Osteocyte (in vitro differentiated cells): ENCODE measurements around the gene ATP1B1. TPM values are rescaled to one million over a fixed set of nuclear protein-coding genes. Genes with fewer than 3 reads are reported as not detected.

ENCODE experiments used
- DNase-seq: peaks from one replicate; pipeline ENCODE4 v3.0.0; 2021; ENCODE audit warnings: mixed read lengths; ENCODE audit not compliant: unreplicated experiment; ENCODE audit errors: extremely low spot score
- H3K27ac Mint-ChIP-seq: one replicate; pipeline ENCODE4 v1.8.0; 2021; ENCODE audit warnings: mild to moderate bottlenecking, mixed read lengths; ENCODE audit not compliant: unreplicated experiment
- H3K27me3 Mint-ChIP-seq: one replicate; pipeline ENCODE4 v1.8.0; 2021; ENCODE audit warnings: mixed read lengths; ENCODE audit not compliant: unreplicated experiment
- H3K36me3 Mint-ChIP-seq: one replicate; pipeline ENCODE4 v1.8.0; 2021; ENCODE audit warnings: mixed read lengths; ENCODE audit not compliant: unreplicated experiment
- H3K4me1 Mint-ChIP-seq: one replicate; pipeline ENCODE4 v1.8.0; 2021; ENCODE audit warnings: mixed read lengths; ENCODE audit not compliant: unreplicated experiment
- H3K4me3 Mint-ChIP-seq: one replicate; pipeline ENCODE4 v1.8.0; 2021; ENCODE audit warnings: mild to moderate bottlenecking, moderate library complexity, mixed read lengths; ENCODE audit not compliant: unreplicated experiment
- H3K9me3 Mint-ChIP-seq: one replicate; pipeline ENCODE4 v1.8.0; 2021; ENCODE audit warnings: mixed read lengths; ENCODE audit not compliant: unreplicated experiment
- CTCF ChIP-seq: fragments of 200-600 bp; sonication (generic); IDR thresholded peaks from 2 replicates; pipeline ENCODE4 v1.5.0; 2021; ENCODE audit warnings: antibody characterized with exemption, mild to moderate bottlenecking, moderate library complexity
- total RNA-seq: library from RNA; stranded (reverse); gene quantifications from 2 replicates; pipeline ENCODE4 v1.2.1, GENCODE V29; 2021

ATP1B1 gene
- total RNA-seq, 1 donor from 2014 or later = 42.0 TPM

- Mint-ChIP-seq H3K27ac (no peak overlapping the region), H3K4me3 (no peak overlapping the region)
Observed at GRCh38 chr1:169089776-169090175, 16.7 kb upstream of the ATP1B1 start.

GRCh38 chr1:169090308-169090899, 16.1 kb upstream of the ATP1B1 start:
- H3K4me1 Mint-ChIP-seq = peaks cover 5% of the 10 kb centered on the region
- peak; percentile 0 for DNase-seq
- H3K9me3 Mint-ChIP-seq = no peaks in the 10 kb centered on the region
- peaks cover 7% of the 10 kb centered on the region for H3K27me3 Mint-ChIP-seq
- H3K4me3 Mint-ChIP-seq = no peak overlapping the region
- no peaks in the 10 kb centered on the region for H3K36me3 Mint-ChIP-seq
- no peak for TF ChIP-seq CTCF
- H3K27ac Mint-ChIP-seq = no peak overlapping the region

More at GRCh38 chr1:169089776-169090175, 16.7 kb upstream of the ATP1B1 start:
- H3K4me1 Mint-ChIP-seq = peaks cover 1% of the 10 kb centered on the region
- H3K36me3 Mint-ChIP-seq = no peaks in the 10 kb centered on the region
- H3K27me3 Mint-ChIP-seq = peaks cover 7% of the 10 kb centered on the region
- DNase-seq = no peak
- TF ChIP-seq CTCF = no peak
- no peaks in the 10 kb centered on the region for H3K9me3 Mint-ChIP-seq

GRCh38 chr1:169090900-169091311, 15.6 kb upstream of the ATP1B1 start:
- TF ChIP-seq CTCF = no peak
- no peak overlapping the region for H3K4me3 Mint-ChIP-seq
- DNase-seq = peak; percentile 42
- H3K9me3 Mint-ChIP-seq = no peaks in the 10 kb centered on the region
- peaks cover 8% of the 10 kb centered on the region for H3K4me1 Mint-ChIP-seq
- no peak overlapping the region for H3K27ac Mint-ChIP-seq
- H3K36me3 Mint-ChIP-seq = no peaks in the 10 kb centered on the region
- peaks cover 7% of the 10 kb centered on the region for H3K27me3 Mint-ChIP-seq

- no peak for TF ChIP-seq CTCF
- Mint-ChIP-seq H3K27ac (no peak overlapping the region), H3K9me3 (no peaks in the 10 kb centered on the region), H3K4me3 (no peak overlapping the region), H3K36me3 (no peaks in the 10 kb centered on the region), H3K27me3 (peaks cover 7% of the 10 kb centered on the region), H3K4me1 (peaks cover 8% of the 10 kb centered on the region)
- DNase-seq = peak; percentile 19
Observed at GRCh38 chr1:169091480-169091941, 15.0 kb upstream of the ATP1B1 start.

- H3K4me3 Mint-ChIP-seq = no peak overlapping the region
- no peak for DNase-seq
- peaks cover 7% of the 10 kb centered on the region for H3K27me3 Mint-ChIP-seq
- TF ChIP-seq CTCF = no peak
- H3K4me1 Mint-ChIP-seq = peaks cover 8% of the 10 kb centered on the region
- no peaks in the 10 kb centered on the region for H3K36me3 Mint-ChIP-seq
- no peaks in the 10 kb centered on the region for H3K9me3 Mint-ChIP-seq
- no peak overlapping the region for H3K27ac Mint-ChIP-seq
Observed at GRCh38 chr1:169092399-169092798, 14.1 kb upstream of the ATP1B1 start.
